ENCODE results near the gene PSME2.

- TF ChIP-seq CTCF (IDR thresholded peaks at IDR 0.05; ENCODE audit: poor library complexity) (no peak), EZH2phosphoT487 (IDR thresholded peaks at IDR 0.05; ENCODE audit: low read depth, severe bottlenecking, unreplicated experiment) (no peak), EZH2 (IDR thresholded peaks at IDR 0.05; ENCODE audit: borderline replicate concordance) (no peak)
Measured at GRCh38 chr14:24172261-24172860, 26.0 kb upstream of the PSME2 start.

Data from hepatocyte (in vitro differentiated cells).